Muscle of arm (tissue), 12 donors: ENCODE data around the gene GIT2. TPM values are rescaled to one million over a fixed set of nuclear protein-coding genes. Genes with fewer than 3 reads are reported as not detected.
"Not testable (repeated sequence)": the region's sequence is repeated elsewhere in the genome, so short reads cannot be mapped to it uniquely, and the experiment has no call there.

Experiments
- DNase-seq: peaks from one replicate; pipeline ENCODE4 v3.0.0-alpha.2; 2013
- polyA plus RNA-seq, 12 donors: library from polyadenylated mRNA; unstranded; fragments of 120-200 nt; gene quantifications; one replicate each; pipeline ENCODE4 v1.2.1, GENCODE V29; 2013; ENCODE audit not compliant: insufficient read length in 12 of 12

GIT2 gene
- polyA plus RNA-seq, 12 donors, result 17.2 to 74.5 (median 55.2) TPM; not detected in 1

- no peak for DNase-seq
Measured at GRCh38 chr12:109987615-109988014, 8.6 kb downstream of the GIT2 start.

GRCh38 chr12:109986236-109986635 is 9.9 kb downstream of the GIT2 start:
- not testable (repeated sequence) for DNase-seq

- no peak for DNase-seq
Measured at GRCh38 chr12:109983432-109984142, 12.6 kb downstream of the GIT2 start.

GRCh38 chr12:109982210-109982609 is 14.0 kb downstream of the GIT2 start:
- no peak for DNase-seq

GRCh38 chr12:109981311-109981710 is 14.9 kb downstream of the GIT2 start:
- DNase-seq, result no peak

DNA sequence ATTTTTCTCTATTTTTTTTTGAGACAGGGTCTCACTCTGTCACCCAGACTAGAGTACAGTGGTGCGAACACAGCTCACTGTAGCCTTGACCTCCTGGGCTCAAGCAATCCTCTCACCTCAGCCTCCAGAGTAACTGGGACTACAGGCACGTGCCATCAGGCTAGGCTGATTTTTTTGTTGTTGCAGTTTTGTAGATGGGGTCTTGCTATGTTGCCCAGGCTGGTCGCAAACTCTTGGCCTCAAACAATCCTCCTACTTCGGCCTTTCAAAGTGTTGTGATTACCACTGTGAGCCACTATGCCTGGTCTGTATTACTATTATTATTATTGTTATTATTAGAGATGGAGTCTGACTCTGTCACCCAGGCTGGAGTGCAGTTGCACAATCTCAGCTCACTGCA is 23.3 kb downstream of the GIT2 start:
- DNase-seq, result no peak

GRCh38 chr12:109968801-109969200 is 27.4 kb downstream of the GIT2 start:
- no peak for DNase-seq

DNA sequence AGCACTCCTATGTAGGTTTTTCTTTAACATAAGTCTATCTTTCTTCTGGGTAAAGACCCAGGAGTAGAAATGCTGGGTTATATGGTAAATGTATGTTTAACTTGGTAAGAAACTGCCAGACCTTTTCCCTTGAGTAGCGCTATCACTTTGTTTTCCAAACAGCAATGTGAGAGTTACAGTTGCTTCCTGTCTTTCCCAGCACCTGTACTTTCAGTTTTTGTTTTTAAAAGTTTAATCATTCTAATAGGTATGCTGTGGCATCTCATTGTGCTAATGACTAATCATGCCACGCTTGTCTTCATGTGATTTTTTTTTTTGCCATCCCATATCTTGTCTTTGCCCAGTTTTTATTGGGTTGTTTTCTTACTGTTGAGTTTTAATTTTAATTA is 28.1 kb downstream of the GIT2 start:
- DNase-seq, result no peak

- no peak for DNase-seq
Measured at GRCh38 chr12:109967383-109968031, 28.7 kb downstream of the GIT2 start.

DNA sequence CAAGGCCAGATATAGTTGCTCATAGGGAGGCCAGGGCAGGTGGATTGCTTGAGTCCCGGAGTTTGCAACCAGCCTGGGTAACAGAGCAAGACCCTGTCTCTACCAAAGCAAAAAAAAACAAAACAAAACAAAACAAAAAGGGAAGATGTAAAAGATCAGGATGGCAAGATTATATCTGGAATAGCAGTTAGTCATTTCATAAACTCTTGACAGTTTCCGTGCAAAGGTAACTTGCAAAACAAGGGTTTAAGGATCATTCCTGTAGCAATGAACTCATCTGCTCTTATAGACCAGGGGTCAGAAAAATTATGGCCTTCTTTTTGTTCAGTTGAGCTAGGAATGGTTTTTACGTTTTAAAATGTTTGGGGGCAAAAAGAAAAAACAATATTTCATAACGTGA is 29.6 kb downstream of the GIT2 start:
- DNase-seq, result no peak

GRCh38 chr12:109963743-109964429 is 32.3 kb downstream of the GIT2 start:
- DNase-seq, result no peak

- DNase-seq, result no peak
Measured at GRCh38 chr12:109963330-109963729, 32.8 kb downstream of the GIT2 start.

- DNase-seq, result no peak
Measured at GRCh38 chr12:109962398-109962797, 33.8 kb downstream of the GIT2 start.

GRCh38 chr12:109961612-109962011 is 34.6 kb downstream of the GIT2 start:
- DNase-seq, result no peak

- DNase-seq, result no peak
Measured at GRCh38 chr12:109961201-109961600, 35.0 kb downstream of the GIT2 start.

GRCh38 chr12:109959411-109960093 is 36.6 kb downstream of the GIT2 start:
- no peak for DNase-seq

GRCh38 chr12:109958374-109958773 is 37.8 kb downstream of the GIT2 start:
- DNase-seq, result no peak

DNA sequence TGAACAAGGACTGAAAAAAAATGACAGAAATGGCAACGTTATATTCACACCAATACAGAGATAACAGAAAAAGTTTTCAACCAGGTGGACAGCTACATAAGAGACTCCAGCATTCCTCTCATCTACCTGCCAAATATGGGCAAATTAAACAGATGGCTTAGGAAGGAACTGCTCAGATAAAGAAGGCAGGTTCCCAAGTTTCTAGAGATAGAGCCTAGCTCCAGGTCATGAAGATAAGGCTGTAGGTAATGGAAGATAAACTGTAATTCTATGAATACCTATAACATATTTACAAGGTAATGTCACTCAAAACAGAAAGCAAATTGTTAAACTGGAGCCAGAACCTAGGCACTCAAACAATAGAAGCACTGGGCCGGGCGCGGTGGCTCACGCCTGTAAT is 42.5 kb downstream of the GIT2 start:
- no peak for DNase-seq

DNA sequence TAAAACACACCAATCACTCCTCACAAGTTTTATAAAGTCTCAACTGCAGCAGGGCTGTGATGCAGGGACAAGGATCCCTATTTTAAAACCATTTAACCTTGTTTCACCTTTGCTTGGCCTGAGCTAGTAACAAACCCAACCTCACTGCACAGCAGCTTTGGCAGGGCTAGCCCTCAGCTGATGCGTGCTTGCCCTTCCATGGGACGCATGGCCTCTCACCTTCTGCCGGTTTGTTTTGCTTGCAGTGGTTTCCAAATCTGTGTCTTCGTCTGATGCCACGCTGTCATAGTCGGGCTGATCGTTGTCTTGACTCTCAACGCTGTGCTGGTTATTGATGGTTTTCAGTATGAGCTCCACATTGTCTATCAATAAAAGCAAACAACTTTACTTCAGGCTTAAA is 43.3 kb downstream of the GIT2 start:
- no peak for DNase-seq

GRCh38 chr12:109952160-109952858 is 43.9 kb downstream of the GIT2 start:
- DNase-seq, result no peak

- DNase-seq, result no peak
Measured at GRCh38 chr12:109951751-109952150, 44.4 kb downstream of the GIT2 start.

- no peak for DNase-seq
Measured at GRCh38 chr12:109951136-109951535, 45.0 kb downstream of the GIT2 start.
